Effector CD8-positive, alpha-beta T cell (primary cell): ENCODE results near the gene KLC4.
A peak's percentile ranks its signal among the peaks of the same experiment; 100 is the strongest.
"Not testable (repeated sequence)": the region's sequence is repeated elsewhere in the genome, so short reads cannot be mapped to it uniquely, and the experiment has no call there.

Experiments used
- DNase-seq: peaks from one replicate; lab custom pipeline; 2025; lab: John Stamatoyannopoulos, UW

KLC4 gene

GRCh38 chr6:43036712-43037111 lies 22.7 kb upstream of the KLC4 start:
- no peak for DNase-seq

GRCh38 chr6:43037197-43037596 lies 22.2 kb upstream of the KLC4 start:
- no peak for DNase-seq

- DNase-seq, result no peak
Observed at GRCh38 chr6:43037706-43038105, 21.7 kb upstream of the KLC4 start.

GRCh38 chr6:43038727-43039126 lies 20.7 kb upstream of the KLC4 start:
- no peak for DNase-seq

- DNase-seq, result no peak
Observed at GRCh38 chr6:43040542-43041257, 18.7 kb upstream of the KLC4 start.

GRCh38 chr6:43041475-43041874 lies 18.0 kb upstream of the KLC4 start:
- not testable (repeated sequence) for DNase-seq

- DNase-seq, result no peak
Observed at GRCh38 chr6:43043310-43043709, 16.1 kb upstream of the KLC4 start.

- DNase-seq, result no peak
Observed at GRCh38 chr6:43045371-43045930, 14.0 kb upstream of the KLC4 start.

GRCh38 chr6:43047998-43048397 lies 11.4 kb upstream of the KLC4 start:
- no peak for DNase-seq

- no peak for DNase-seq
Observed at GRCh38 chr6:43050981-43051380, 8.4 kb upstream of the KLC4 start.

- no peak for DNase-seq
Observed at GRCh38 chr6:43052225-43052841, 7.1 kb upstream of the KLC4 start.

GRCh38 chr6:43052842-43053544 lies 6.4 kb upstream of the KLC4 start:
- DNase-seq, result no peak

- peak; percentile 80 for DNase-seq
Observed at GRCh38 chr6:43053545-43054205, 5.8 kb upstream of the KLC4 start, which contains the start of gene CUL7. TSS of gene CUL7 (minus strand) at chr6:43053851. CDS start at chr6:43052788, 1,063 bp downstream.

- no peak for DNase-seq
Observed at GRCh38 chr6:43054206-43054943, 5.1 kb upstream of the KLC4 start.

- no peak for DNase-seq
Observed at GRCh38 chr6:43055966-43056365, 3.5 kb upstream of the KLC4 start.

GRCh38 chr6:43058531-43058930 lies 900 bp upstream of the KLC4 start:
- no peak for DNase-seq

GRCh38 chr6:43060034-43060754 lies 763 bp downstream of the KLC4 start:
- no peak for DNase-seq

GRCh38 chr6:43060755-43061633 lies 1.6 kb downstream of the KLC4 start:
- DNase-seq, result no peak

GRCh38 chr6:43061861-43062260 lies 2.4 kb downstream of the KLC4 start:
- DNase-seq, result no peak

GRCh38 chr6:43062818-43063217 lies 3.4 kb downstream of the KLC4 start:
- DNase-seq, result no peak
